HepG2 (cell line): Measurements from ENCODE around the gene SCO1. TPM values are rescaled to one million over a fixed set of nuclear protein-coding genes. Genes with fewer than 3 reads are reported as not detected.

Experiments
- CBFB ChIP-seq: sonication (generic); formaldehyde crosslinking; IDR thresholded peaks from 2 replicates; pipeline ENCODE4 v1.4.0; 2020; ENCODE audit warnings: missing genetic modification reagents
- DPF2 ChIP-seq: sonication (generic); formaldehyde crosslinking; IDR thresholded peaks from 2 replicates; pipeline ENCODE4 v1.4.0; 2020; ENCODE audit warnings: mild to moderate bottlenecking, low read depth, missing genetic modification reagents, borderline replicate concordance
- ELF1 ChIP-seq: sonication (generic); formaldehyde crosslinking; IDR thresholded peaks from 2 replicates; pipeline ENCODE4 v1.4.0; 2020; ENCODE audit warnings: missing genetic modification reagents
- FOXA3 ChIP-seq: IDR thresholded peaks from 2 replicates; pipeline ENCODE4 v1.6.1; 2016; ENCODE audit warnings: missing genetic modification reagents, missing compliant biosample characterization
- HNF4A ChIP-seq: sonication (generic); formaldehyde crosslinking; IDR thresholded peaks from 2 replicates; pipeline ENCODE4 v1.4.0; 2020; ENCODE audit warnings: missing genetic modification reagents
- HNRNPK ChIP-seq: fragments of 200-400 bp; formaldehyde crosslinking; IDR thresholded peaks from 2 replicates; pipeline ENCODE4 v1.6.1; 2018; ENCODE audit warnings: low read length, low read depth, moderate library complexity, mild to moderate bottlenecking; ENCODE audit not compliant: poor library complexity, severe bottlenecking
- MAFK ChIP-seq, 2 experiments: IDR thresholded peaks in 1 of 2; conservative IDR thresholded peaks in 1 of 2; 2 replicates each; pipeline ENCODE4 v1.6.1; 2011; ENCODE audit warnings: improper control_type of control experiment in 2 of 2, low read length in 2 of 2
- MTF1 ChIP-seq: sonication (generic); formaldehyde crosslinking; IDR thresholded peaks from 2 replicates; pipeline ENCODE4 v1.5.0; 2020; ENCODE audit warnings: missing genetic modification reagents
- NCOR1 ChIP-seq: fragments of 200-600 bp; sonication (generic); IDR thresholded peaks from 2 replicates; pipeline ENCODE4 v1.7.0; 2017; ENCODE audit warnings: antibody characterized with exemption, low read length, borderline replicate concordance
- RARA ChIP-seq: IDR thresholded peaks from 2 replicates; pipeline ENCODE4 v1.6.1; 2016; ENCODE audit warnings: missing genetic modification reagents, missing compliant biosample characterization
- RFX1 ChIP-seq: fragments of 450-650 bp; IDR thresholded peaks from 2 replicates; pipeline ENCODE4 v1.6.1; 2017
- RXRA ChIP-seq: sonication (generic); formaldehyde crosslinking; IDR thresholded peaks from 2 replicates; pipeline ENCODE4 v1.5.1; 2020; ENCODE audit warnings: missing genetic modification reagents
- SOX13 ChIP-seq, 3 experiments: fragments of 450-650 bp in 1 of 3; sonication (generic) in 1 of 3; formaldehyde crosslinking in 1 of 3; IDR thresholded peaks in 2 of 3; conservative IDR thresholded peaks in 1 of 3; 2 replicates each; pipeline versions ENCODE4 v1.5.0 to v1.6.1; 2016 to 2020; ENCODE audit warnings: antibody characterized with exemption in 1 of 3, mild to moderate bottlenecking in 1 of 3, missing compliant biosample characterization in 1 of 3, missing genetic modification reagents in 1 of 3, moderate library complexity in 1 of 3
- ZFP36L1 ChIP-seq: sonication (generic); formaldehyde crosslinking; IDR thresholded peaks from 2 replicates; pipeline ENCODE4 v1.8.0; 2022; ENCODE audit warnings: mild to moderate bottlenecking, missing genetic modification reagents, moderate library complexity
- ZNF205 ChIP-seq: IDR thresholded peaks from 2 replicates; pipeline ENCODE4 v1.6.1; 2018; ENCODE audit warnings: missing biosample characterization, missing genetic modification reagents
- ZNF234 ChIP-seq: sonication (generic); formaldehyde crosslinking; conservative IDR thresholded peaks from 2 replicates; pipeline ENCODE4 v1.5.1; 2020; ENCODE audit warnings: mild to moderate bottlenecking, missing genetic modification reagents
- ZNF44 ChIP-seq: sonication (generic); formaldehyde crosslinking; IDR thresholded peaks from 2 replicates; pipeline ENCODE4 v1.5.1; 2020; ENCODE audit warnings: mild to moderate bottlenecking, missing genetic modification reagents
- ZNF572 ChIP-seq: sonication (generic); formaldehyde crosslinking; IDR thresholded peaks from 2 replicates; pipeline ENCODE4 v1.5.1; 2020; ENCODE audit warnings: mild to moderate bottlenecking, missing genetic modification reagents
- ZNF619 ChIP-seq: sonication (generic); formaldehyde crosslinking; IDR thresholded peaks from 2 replicates; pipeline ENCODE4 v1.4.0; 2020; ENCODE audit warnings: mild to moderate bottlenecking, missing genetic modification reagents
- ZNF75D ChIP-seq: sonication (generic); formaldehyde crosslinking; IDR thresholded peaks from 2 replicates; pipeline ENCODE4 v1.8.1; 2023; ENCODE audit warnings: missing genetic modification reagents, mild to moderate bottlenecking, borderline replicate concordance
- ZNF768 ChIP-seq: sonication (generic); formaldehyde crosslinking; IDR thresholded peaks from 2 replicates; pipeline ENCODE4 v1.4.0; 2020; ENCODE audit warnings: missing genetic modification reagents
- ZNF776 ChIP-seq: sonication (generic); formaldehyde crosslinking; IDR thresholded peaks from 2 replicates; pipeline ENCODE4 v1.4.0; 2020; ENCODE audit warnings: mild to moderate bottlenecking, missing genetic modification reagents
- ZNF883 ChIP-seq: sonication (generic); formaldehyde crosslinking; IDR thresholded peaks from 2 replicates; pipeline ENCODE4 v1.5.1; 2020; ENCODE audit warnings: mild to moderate bottlenecking, missing genetic modification reagents; ENCODE audit errors: not compliant biosample characterization
- polyA plus RNA-seq, 8 experiments: library from polyadenylated mRNA; depleted of rRNA in 3 of 8; stranded (reverse) in 7 of 8; unstranded in 1 of 8; fragments of >200 nt; fragmentation: Illumina TruSeq in 4 of 8; extraction: Trizol in 4 of 8; gene quantifications; 2 replicates each; pipeline versions ENCODE4 v1.2.1 to v1.2.3, GENCODE V29; 2011 to 2016; ENCODE audit warnings: low read depth in 4 of 8, missing spikeins in 1 of 8, mixed read lengths in 1 of 8; ENCODE audit not compliant: insufficient read depth in 1 of 8
- total RNA-seq, 5 experiments: library from RNA; depleted of rRNA; stranded (reverse); fragments of >200 nt; fragmentation: Illumina TruSeq; extraction: Trizol; gene quantifications; 2 replicates each; pipeline ENCODE4 v1.2.3, GENCODE V29; 2016; ENCODE audit warnings: low read depth in 1 of 5
- TF ChIP-seq, protein P1 (sequence below): sonication (generic); formaldehyde crosslinking; IDR thresholded peaks from 2 replicates; pipeline ENCODE4 v1.5.0; 2020; ENCODE audit warnings: mild to moderate bottlenecking, missing genetic modification reagents, borderline replicate concordance
- TF ChIP-seq, protein P2 (sequence below): sonication (generic); formaldehyde crosslinking; IDR thresholded peaks from 2 replicates; pipeline ENCODE4 v1.4.0; 2020; ENCODE audit warnings: missing genetic modification reagents
- TF ChIP-seq, protein P3 (sequence below): sonication (generic); formaldehyde crosslinking; IDR thresholded peaks from 2 replicates; pipeline ENCODE4 v1.5.0; 2020; ENCODE audit warnings: missing genetic modification reagents
- TF ChIP-seq, protein P4 (sequence below): sonication (generic); formaldehyde crosslinking; IDR thresholded peaks from 2 replicates; pipeline ENCODE4 v1.4.0; 2020; ENCODE audit warnings: mild to moderate bottlenecking, missing genetic modification reagents

The SCO1 gene
- total and polyA plus RNA-seq, 2 of the 13 experiments (the other 11 are each of a cell fraction or from before 2014, with no cell fraction given) = 11.4 to 50.3 TPM

DNA sequence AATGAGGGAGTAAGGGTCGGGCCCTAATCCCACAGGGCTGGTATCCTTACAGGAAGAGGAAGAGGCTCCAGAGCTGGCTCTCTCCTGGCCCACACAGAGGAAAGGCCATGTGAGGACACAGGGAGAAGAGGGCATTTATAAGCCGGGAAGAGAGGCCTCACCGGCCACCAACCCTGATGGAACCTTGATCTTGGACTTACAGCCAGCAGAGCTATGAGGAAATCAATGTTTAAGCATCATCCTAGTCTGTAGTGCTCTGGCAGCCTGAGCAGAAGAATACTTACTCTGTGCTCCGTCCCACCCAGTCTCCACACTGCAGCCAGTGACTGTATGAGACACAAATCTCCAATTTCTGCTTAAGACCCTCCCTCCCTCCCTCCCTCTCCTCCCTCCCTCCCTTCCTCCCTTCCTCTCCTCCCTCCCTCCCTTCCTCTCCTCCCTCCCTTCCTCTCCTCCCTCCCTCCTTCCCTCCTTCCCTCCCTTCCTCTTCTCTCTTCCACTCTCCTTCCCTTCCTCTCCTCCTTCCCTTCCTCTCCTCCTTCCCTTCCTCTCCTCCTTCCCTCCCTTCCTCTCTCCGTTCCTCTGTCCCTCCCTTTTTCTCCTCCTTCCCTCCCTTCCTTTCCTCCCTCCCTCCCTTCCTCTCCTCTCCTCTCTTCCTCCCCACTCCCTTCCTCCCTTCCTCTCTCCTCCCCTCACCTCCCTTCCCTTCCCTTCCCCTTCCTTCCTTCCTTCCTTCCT lies 41.4 kb upstream of the SCO1 start (continued):
- TF ChIP-seq ZNF44 = no peak
- no peak for TF ChIP-seq ZNF205 (CRISPR knock-in tag)
- no peak for TF ChIP-seq ZFP36L1 (CRISPR knock-in tag)
- TF ChIP-seq MAFK (conservative IDR thresholded peaks at IDR 0.05 in 1 of 2, IDR thresholded peaks at IDR 0.05 in 1 of 2; ENCODE audit: low read length in 2 of 2) = no peak
- no peak for TF ChIP-seq ZNF883 (CRISPR knock-in tag)
- no peak for TF ChIP-seq ZNF619 (CRISPR knock-in tag)
- peak; percentile 75 for TF ChIP-seq RARA (CRISPR knock-in tag)
- TF ChIP-seq MTF1 (CRISPR knock-in tag) = no peak
- peak; percentile 87; the same call in 1 of the 2 replicates for TF ChIP-seq RXRA (CRISPR knock-in tag)
- no peak for TF ChIP-seq DPF2 (CRISPR knock-in tag)
- no peak for TF ChIP-seq ZNF776 (CRISPR knock-in tag)
- TF ChIP-seq NCOR1 = peak; percentile 62; the same call in 1 of the 2 replicates
- TF ChIP-seq RFX1 = no peak
- TF ChIP-seq ZNF234 = no peak
- no peak for TF ChIP-seq ZNF75D (CRISPR knock-in tag)
- TF ChIP-seq ZNF768 (CRISPR knock-in tag) = no peak
- TF ChIP-seq CBFB = no peak
- TF ChIP-seq, protein P1, sequence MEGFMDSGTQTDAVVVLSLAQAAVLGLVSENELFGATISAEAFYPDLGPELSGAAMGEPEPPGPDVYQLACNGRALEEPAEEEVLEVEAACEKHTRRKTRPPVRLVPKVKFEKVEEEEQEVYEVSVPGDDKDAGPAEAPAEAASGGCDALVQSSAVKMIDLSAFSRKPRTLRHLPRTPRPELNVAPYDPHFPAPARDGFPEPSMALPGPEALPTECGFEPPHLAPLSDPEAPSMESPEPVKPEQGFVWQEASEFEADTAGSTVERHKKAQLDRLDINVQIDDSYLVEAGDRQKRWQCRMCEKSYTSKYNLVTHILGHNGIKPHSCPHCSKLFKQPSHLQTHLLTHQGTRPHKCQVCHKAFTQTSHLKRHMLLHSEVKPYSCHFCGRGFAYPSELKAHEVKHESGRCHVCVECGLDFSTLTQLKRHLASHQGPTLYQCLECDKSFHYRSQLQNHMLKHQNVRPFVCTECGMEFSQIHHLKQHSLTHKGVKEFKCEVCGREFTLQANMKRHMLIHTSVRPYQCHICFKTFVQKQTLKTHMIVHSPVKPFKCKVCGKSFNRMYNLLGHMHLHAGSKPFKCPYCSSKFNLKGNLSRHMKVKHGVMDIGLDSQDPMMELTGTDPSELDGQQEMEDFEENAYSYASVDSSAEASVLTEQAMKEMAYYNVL (CRISPR knock-in tag) = 0 out of 2 replicates have a peak, but pooled peaks have one; percentile 44
- TF ChIP-seq, protein P2, sequence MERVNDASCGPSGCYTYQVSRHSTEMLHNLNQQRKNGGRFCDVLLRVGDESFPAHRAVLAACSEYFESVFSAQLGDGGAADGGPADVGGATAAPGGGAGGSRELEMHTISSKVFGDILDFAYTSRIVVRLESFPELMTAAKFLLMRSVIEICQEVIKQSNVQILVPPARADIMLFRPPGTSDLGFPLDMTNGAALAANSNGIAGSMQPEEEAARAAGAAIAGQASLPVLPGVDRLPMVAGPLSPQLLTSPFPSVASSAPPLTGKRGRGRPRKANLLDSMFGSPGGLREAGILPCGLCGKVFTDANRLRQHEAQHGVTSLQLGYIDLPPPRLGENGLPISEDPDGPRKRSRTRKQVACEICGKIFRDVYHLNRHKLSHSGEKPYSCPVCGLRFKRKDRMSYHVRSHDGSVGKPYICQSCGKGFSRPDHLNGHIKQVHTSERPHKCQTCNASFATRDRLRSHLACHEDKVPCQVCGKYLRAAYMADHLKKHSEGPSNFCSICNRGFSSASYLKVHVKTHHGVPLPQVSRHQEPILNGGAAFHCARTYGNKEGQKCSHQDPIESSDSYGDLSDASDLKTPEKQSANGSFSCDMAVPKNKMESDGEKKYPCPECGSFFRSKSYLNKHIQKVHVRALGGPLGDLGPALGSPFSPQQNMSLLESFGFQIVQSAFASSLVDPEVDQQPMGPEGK (CRISPR knock-in tag) = no peak
- TF ChIP-seq ZNF572 = no peak
- TF ChIP-seq, protein P3, sequence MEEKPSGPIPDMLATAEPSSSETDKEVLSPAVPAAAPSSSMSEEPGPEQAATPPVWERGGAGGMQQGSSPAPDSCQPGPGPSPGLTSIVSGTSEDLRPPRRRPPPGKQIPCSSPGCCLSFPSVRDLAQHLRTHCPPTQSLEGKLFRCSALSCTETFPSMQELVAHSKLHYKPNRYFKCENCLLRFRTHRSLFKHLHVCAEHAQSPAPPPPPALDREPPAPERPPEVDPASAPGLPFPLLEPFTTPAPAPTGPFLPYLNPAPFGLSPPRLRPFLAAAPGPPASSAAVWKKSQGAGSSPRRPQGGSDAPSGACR (CRISPR knock-in tag) = no peak
- peak; percentile 84 for TF ChIP-seq HNRNPK
- peak; percentile 55 for TF ChIP-seq HNF4A (CRISPR knock-in tag)
- TF ChIP-seq FOXA3 (CRISPR knock-in tag) = 0 out of 2 replicates have a peak, but pooled peaks have one; percentile 17
- no peak for TF ChIP-seq SOX13 (IDR thresholded peaks at IDR 0.05)
- TF ChIP-seq SOX13 (CRISPR knock-in tag; conservative IDR thresholded peaks at IDR 0.05 in 1 of 2, IDR thresholded peaks at IDR 0.05 in 1 of 2) = no peak
- no peak for TF ChIP-seq ELF1 (CRISPR knock-in tag)
- TF ChIP-seq, protein P4, sequence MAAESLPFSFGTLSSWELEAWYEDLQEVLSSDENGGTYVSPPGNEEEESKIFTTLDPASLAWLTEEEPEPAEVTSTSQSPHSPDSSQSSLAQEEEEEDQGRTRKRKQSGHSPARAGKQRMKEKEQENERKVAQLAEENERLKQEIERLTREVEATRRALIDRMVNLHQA (CRISPR knock-in tag) = no peak
